ENCODE measurements around the gene MNT.

Gene MNT

GRCh38 chr17:2363851-2364762 lies 36.8 kb downstream of the MNT start:
- no peak for DNase-seq (ENCODE audit: low read depth)

DNA sequence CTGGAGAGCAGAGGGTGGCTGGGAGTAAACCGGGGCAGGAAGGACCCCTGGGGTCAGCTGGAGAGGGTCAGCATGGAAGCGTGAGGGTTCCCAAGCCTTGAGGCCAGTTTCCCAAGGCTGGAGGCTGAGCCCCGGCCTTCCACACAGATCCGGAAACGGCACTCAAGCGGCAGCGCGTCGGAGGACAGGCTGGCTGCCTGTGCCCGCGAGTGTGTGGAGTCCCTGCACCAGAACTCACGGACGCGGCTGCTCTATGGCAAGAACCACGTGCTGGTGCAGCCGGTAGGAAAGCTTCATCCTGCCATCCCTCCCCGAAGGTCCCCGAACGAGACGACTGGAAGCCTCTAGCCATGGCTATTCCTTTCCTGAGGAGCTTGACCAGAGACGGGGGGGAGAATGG lies 37.5 kb downstream of the MNT start:
- no peak for DNase-seq (ENCODE audit: low read depth)

GRCh38 chr17:2362881-2363280 lies 38.0 kb downstream of the MNT start:
- DNase-seq (ENCODE audit: low read depth) = no peak

- DNase-seq (ENCODE audit: low read depth) = no peak
These were observed 38.4 kb downstream of the MNT start for GRCh38 chr17:2362416-2362815.

GRCh38 chr17:2362016-2362415 lies 38.8 kb downstream of the MNT start:
- DNase-seq (ENCODE audit: low read depth) = no peak

- DNase-seq (ENCODE audit: low read depth) = no peak
These were observed 39.7 kb downstream of the MNT start for GRCh38 chr17:2361010-2361760.

DNA sequence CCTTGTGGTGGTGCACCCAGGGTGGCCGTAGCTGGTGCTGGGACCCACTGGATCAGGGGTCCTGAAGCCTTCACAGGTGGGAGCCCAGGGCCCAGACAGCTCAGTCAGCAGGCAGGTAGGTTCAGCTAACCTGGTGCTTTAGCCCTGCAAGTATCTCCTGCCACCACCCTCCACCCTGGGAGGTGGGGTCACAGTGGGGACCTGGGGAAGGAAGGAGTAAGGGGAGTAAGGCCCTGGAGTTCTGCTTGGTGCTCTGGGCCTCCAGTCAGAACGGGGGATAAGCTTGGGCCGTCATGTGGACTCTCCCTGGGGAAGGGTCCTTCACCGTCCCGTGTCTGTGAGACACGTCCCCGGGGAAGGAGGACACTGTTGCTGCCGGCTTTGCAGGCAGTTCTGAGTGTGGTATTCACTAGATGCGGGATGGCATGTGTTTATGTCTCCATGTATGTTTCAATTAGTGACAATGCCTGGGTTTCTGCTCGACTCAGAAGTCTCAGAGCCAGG lies 42.9 kb downstream of the MNT start:
- no peak for DNase-seq (ENCODE audit: low read depth)

- no peak for DNase-seq (ENCODE audit: low read depth)
These were observed 43.6 kb downstream of the MNT start for GRCh38 chr17:2357237-2357636.

GRCh38 chr17:2354311-2354710 lies 46.5 kb downstream of the MNT start:
- DNase-seq (ENCODE audit: low read depth) = no peak

- no peak for DNase-seq (ENCODE audit: low read depth)
These were observed 49.6 kb downstream of the MNT start for GRCh38 chr17:2351269-2351668.

DNA sequence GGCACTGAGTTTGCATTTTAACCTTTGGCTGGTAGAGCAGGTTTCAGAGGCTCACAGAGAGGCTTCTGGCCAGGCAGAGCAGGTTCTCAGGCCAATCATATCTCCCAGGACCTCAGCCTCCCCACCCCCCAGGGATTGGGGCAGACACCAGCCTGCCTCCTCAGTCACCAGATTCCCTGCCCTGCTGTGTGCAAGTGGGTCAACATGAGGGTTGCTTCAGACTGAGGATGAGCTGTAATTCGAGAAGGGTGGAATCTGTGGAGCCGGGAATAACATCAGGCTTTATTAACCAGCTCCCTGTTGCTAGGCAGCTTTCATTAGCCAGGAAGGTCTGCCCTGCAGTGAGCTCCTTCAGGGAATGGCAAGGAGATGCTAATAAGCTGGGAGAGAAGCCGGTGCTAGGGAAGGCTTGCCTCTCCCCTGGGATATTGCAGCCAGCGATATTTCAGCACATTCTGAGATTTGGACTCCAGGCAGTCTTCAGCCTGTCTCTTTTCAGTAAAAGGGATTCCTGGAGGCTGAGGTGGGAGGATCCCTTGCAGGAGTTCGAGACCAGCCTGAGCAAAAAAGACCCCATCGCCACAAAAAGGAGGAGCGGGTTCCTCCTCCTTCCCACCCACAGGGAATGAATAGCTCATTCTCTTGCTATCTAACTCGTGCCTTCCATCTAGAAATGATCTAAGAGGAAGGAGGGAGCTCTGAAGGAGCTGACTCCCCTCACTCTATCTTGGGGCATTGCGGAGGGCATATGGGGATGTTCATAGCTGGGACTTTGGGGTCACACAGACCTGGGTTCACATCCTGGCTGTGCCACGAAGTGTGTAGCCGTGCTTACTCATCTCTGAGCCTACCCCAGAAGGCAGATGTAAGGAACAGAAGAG lies 52.8 kb downstream of the MNT start:
- DNase-seq (ENCODE audit: low read depth) = no peak

DNA sequence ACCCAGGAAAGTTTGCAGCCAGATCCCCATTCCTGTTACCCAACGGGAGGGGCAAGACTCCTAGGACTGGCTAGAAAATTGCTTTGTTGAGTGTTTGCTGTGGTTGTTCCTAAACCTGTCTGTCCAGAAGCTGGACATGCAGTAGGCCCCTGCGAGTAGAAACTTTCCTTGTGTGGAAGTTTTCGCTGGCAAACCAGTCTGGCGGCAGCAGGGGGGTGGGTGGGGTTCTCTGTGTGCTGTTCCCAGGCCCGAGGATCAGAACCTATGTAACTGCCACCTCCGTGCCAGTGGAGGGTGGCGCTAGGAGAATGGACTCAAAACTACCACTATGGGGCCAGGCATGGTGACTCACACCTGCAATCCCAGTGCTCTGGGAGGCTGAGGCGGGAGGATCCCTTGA lies 54.4 kb downstream of the MNT start:
- no peak for DNase-seq (ENCODE audit: low read depth)

GRCh38 chr17:2344528-2344927 lies 56.3 kb downstream of the MNT start:
- no peak for DNase-seq (ENCODE audit: low read depth)

DNA sequence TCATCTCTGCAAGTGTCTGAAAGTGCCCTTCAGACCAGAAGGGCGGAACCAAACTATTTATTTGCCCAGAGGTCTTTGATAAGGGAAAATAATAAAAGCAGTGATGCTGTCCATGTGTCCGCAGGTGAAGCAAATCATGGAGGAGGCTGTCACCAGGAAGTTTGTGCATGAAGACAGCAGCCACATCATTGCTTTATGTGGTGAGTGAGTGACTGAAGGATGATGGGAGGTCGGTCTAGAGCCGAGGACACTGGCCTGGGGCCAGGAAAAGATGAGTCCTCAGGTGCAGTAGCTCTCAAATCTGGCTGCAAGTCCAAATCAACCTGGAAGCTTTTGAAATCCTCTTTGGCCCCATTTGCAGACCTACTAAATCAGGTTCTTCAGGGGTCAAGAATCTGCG lies 57.4 kb downstream of the MNT start:
- DNase-seq (ENCODE audit: low read depth) = no peak

- DNase-seq (ENCODE audit: low read depth) = no peak
These were observed 62.6 kb downstream of the MNT start for GRCh38 chr17:2338315-2338657.

GRCh38 chr17:2337544-2338314 lies 63.1 kb downstream of the MNT start:
- DNase-seq (ENCODE audit: low read depth) = no peak

- peak; percentile 63 for DNase-seq (ENCODE audit: low read depth)
These were observed 63.9 kb downstream of the MNT start, which contains the start of gene SGSM2 for GRCh38 chr17:2336852-2337543. SGSM2 (plus strand) TSS chr17:2337501; CDS start chr17:2337689, 188 bp downstream.

DNA sequence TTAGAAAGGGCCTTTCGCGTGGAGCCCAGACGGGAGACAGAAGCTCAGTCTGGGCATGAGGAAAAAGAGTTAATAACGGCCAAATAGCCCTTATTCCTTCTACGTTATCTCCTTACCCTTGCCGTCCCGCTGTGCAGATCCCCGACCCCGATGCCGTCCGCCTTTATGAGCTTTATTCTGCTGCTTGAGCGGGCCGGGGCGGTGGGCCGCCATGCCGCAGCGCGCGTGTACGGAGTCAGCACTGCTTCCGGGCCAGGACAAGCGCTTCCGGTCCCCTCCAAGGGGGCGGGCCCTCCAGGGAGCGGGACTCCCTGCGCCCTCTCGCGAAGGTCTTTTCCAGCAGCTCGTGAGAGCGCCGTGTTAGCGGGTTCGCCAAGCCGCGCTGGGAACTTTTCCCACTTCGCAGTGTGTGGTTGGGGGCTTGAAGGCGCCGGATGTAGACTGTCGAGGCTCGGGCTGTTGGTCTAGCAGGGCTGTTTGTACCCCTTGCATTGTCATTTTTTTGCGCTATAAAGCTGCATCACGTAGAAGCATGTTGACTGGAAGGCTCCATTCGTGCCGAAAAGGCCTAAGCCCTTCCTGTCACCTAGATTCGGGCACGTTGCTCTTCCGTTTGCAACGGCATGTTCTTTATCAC lies 64.5 kb downstream of the MNT start, which contains the start of gene TSR1:
TSR1 (minus strand) TSS at position 243 of the 637 bp plus-strand sequence; CDS start at position 213, 30 bp downstream.
- DNase-seq (ENCODE audit: low read depth) = peak; percentile 87

- DNase-seq (ENCODE audit: low read depth) = no peak
These were observed 65.1 kb downstream of the MNT start for GRCh38 chr17:2335726-2336214.
